ENCODE measurements around the gene PSPC1.

- TF ChIP-seq CTCF (IDR thresholded peaks at IDR 0.05) = no peak
- TF ChIP-seq ZFX (IDR thresholded peaks at IDR 0.05; ENCODE audit: borderline replicate concordance) = no peak
Observed at GRCh38 chr13:19720039-19720438, 62.7 kb downstream of the PSPC1 start.

All from 22Rv1 (cell line).